K562 (cell line): Measurements from ENCODE around the gene FYB1. TPM values are rescaled to one million over a fixed set of nuclear protein-coding genes. Genes with fewer than 3 reads are reported as not detected.

Source experiments
- CEBPB ChIP-seq: fragments of 450-650 bp; IDR thresholded peaks from 2 replicates; pipeline ENCODE4 v1.6.1; 2016; ENCODE audit warnings: missing genetic modification characterization, missing compliant biosample characterization
- E2F1 ChIP-seq: sonication (generic); formaldehyde crosslinking; IDR thresholded peaks from 2 replicates; pipeline ENCODE4 v1.8.1; 2023; ENCODE audit warnings: mild to moderate bottlenecking, missing genetic modification reagents, moderate library complexity
- ELF1 ChIP-seq: fragments of 200-800 bp; sonication (Bioruptor generic); IDR thresholded peaks from 2 replicates; pipeline ENCODE4 v1.6.1; 2016; ENCODE audit warnings: missing genetic modification characterization, missing compliant biosample characterization
- HIVEP1 ChIP-seq: fragments of 250-450 bp; sonication (Bioruptor Pico); IDR thresholded peaks from 2 replicates; pipeline ENCODE4 v1.4.0; 2020; ENCODE audit warnings: mild to moderate bottlenecking
- HNRNPLL ChIP-seq: fragments of 200-400 bp; formaldehyde crosslinking; IDR thresholded peaks from 2 replicates; pipeline ENCODE4 v1.6.1; 2017; ENCODE audit warnings: low read length, low read depth, mild to moderate bottlenecking; ENCODE audit not compliant: poor library complexity, severe bottlenecking
- MLLT1 ChIP-seq, 2 experiments: fragments of 450-650 bp; IDR thresholded peaks; 2 replicates each; pipeline ENCODE4 v1.6.1; 2016
- NR4A1 ChIP-seq, 2 experiments: fragments of 250-450 bp in 1 of 2; fragments of 450-650 bp in 1 of 2; sonication (Bioruptor Pico) in 1 of 2; IDR thresholded peaks; 2 replicates each; pipeline versions ENCODE4 v1.4.0 to v1.6.1; 2016 to 2020; ENCODE audit warnings: mild to moderate bottlenecking in 2 of 2, missing compliant biosample characterization in 1 of 2, missing genetic modification characterization in 1 of 2, moderate library complexity in 1 of 2
- SPI1 ChIP-seq: IDR thresholded peaks from 2 replicates; pipeline ENCODE4 v1.6.1; 2011; ENCODE audit warnings: low read depth, low read length, control low read depth, borderline replicate concordance
- SRSF1 ChIP-seq: fragments of 200-400 bp; formaldehyde crosslinking; IDR thresholded peaks from 2 replicates; pipeline ENCODE4 v1.6.1; 2017; ENCODE audit warnings: mild to moderate bottlenecking, low read depth, low read length, moderate library complexity
- STAG1 ChIP-seq: sonication (generic); formaldehyde crosslinking; IDR thresholded peaks from 2 replicates; pipeline ENCODE4 v1.5.0; 2020; ENCODE audit warnings: missing genetic modification reagents, borderline replicate concordance
- YY1 ChIP-seq, 3 experiments: IDR thresholded peaks; 2 replicates each; pipeline ENCODE4 v1.6.1; 2011; ENCODE audit warnings: low read length in 2 of 3, mild to moderate bottlenecking in 2 of 3, moderate library complexity in 2 of 3, borderline replicate concordance in 1 of 3, control low read depth in 1 of 3, low read depth in 1 of 3; ENCODE audit not compliant: insufficient read depth in 3 of 3, insufficient replicate concordance in 2 of 3, control insufficient read depth in 1 of 3, insufficient read length in 1 of 3; ENCODE audit errors: extremely low read depth in 1 of 3
- ZNF592 ChIP-seq: fragments of 450-650 bp; IDR thresholded peaks from 2 replicates; pipeline ENCODE4 v1.6.1; 2017; ENCODE audit warnings: antibody characterized with exemption, mild to moderate bottlenecking
- ZNF639 ChIP-seq, 2 experiments: fragments of 200-800 bp in 1 of 2; sonication (Bioruptor generic) in 1 of 2; sonication (generic) in 1 of 2; formaldehyde crosslinking in 1 of 2; IDR thresholded peaks in 1 of 2; conservative IDR thresholded peaks in 1 of 2; 2 replicates each; pipeline versions ENCODE4 v1.5.0 to v1.6.1; 2016 to 2020; ENCODE audit warnings: missing compliant biosample characterization in 1 of 2, missing genetic modification characterization in 1 of 2, missing genetic modification reagents in 1 of 2
- ZNF766 ChIP-seq: fragments of 200-800 bp; sonication (Bioruptor generic); conservative IDR thresholded peaks from 2 replicates; pipeline ENCODE4 v1.6.1; 2016; ENCODE audit warnings: missing genetic modification characterization, missing compliant biosample characterization
- polyA plus RNA-seq, 8 experiments: library from polyadenylated mRNA; depleted of rRNA in 4 of 8; stranded (reverse) in 5 of 8; unstranded in 3 of 8; fragments of >200 nt; fragmentation: Nextera tagmentation in 2 of 8; fragmentation: Illumina TruSeq in 1 of 8; extraction: Ambion mirVana in 2 of 8; extraction: Trizol in 1 of 8; gene quantifications; 2 replicates each; pipeline versions ENCODE4 v1.2.1 to v1.2.3, GENCODE V29; 2011 to 2014; ENCODE audit warnings: inconsistent platforms in 1 of 8, missing spikeins in 1 of 8
- total RNA-seq, 7 experiments: library from RNA; depleted of rRNA in 6 of 7; stranded (reverse); fragments of >200 nt in 6 of 7; fragmentation: Illumina TruSeq in 2 of 7; extraction: Trizol in 2 of 7; gene quantifications; 2 replicates each; pipeline versions ENCODE4 v1.2.1 to v1.2.3, GENCODE V29; 2011 to 2021; ENCODE audit warnings: low replicate concordance in 1 of 7

The FYB1 gene
- total and polyA plus RNA-seq, 9 of the 15 experiments (the other 6 are each of a cell fraction or from before 2014, with no cell fraction given) = 4.7 to 31.5 (median 9.7) TPM

GRCh38 chr5:39202597-39203274 is 16.6 kb downstream of the FYB1 start (continued):
- TF ChIP-seq SPI1 (peak; percentile 68; the same call in 1 of the 2 replicates), HNRNPLL (no peak), CEBPB (peak; percentile 27; the same call in 1 of the 2 replicates), YY1 (IDR thresholded peaks at IDR 0.05; ENCODE audit: borderline replicate concordance in 1 of 3, control insufficient read depth in 1 of 3, extremely low read depth in 1 of 3, insufficient read depth in 3 of 3, insufficient read length in 1 of 3, insufficient replicate concordance in 2 of 3, low read depth in 1 of 3, low read length in 2 of 3) (no peak), SRSF1 (no peak), ELF1 (tag) (peak; percentile 67; the same call in 1 of the 2 replicates), E2F1 (peak; percentile 23; the same call in 1 of the 2 replicates), ZNF766 (CRISPR knock-in tag) (peak; percentile 87), ZNF592 (no peak; the same call in 1 of the 2 replicates), NR4A1 (CRISPR knock-in tag; IDR thresholded peaks at IDR 0.05) (no peak), NR4A1 (tag; IDR thresholded peaks at IDR 0.05) (0 out of 2 replicates have a peak, but pooled peaks have one; percentile 6), STAG1 (no peak), MLLT1 (IDR thresholded peaks at IDR 0.05) (0 out of 4 replicates have a peak, but pooled peaks of 1 of the 2 experiments have one; percentile 0), HIVEP1 (CRISPR knock-in tag) (no peak), ZNF639 (CRISPR knock-in tag; conservative IDR thresholded peaks at IDR 0.05 in 1 of 2, IDR thresholded peaks at IDR 0.05 in 1 of 2) (peak in 1 of 2 experiments; percentile 26; a peak in 2 of 4 replicates)
